Measurements from ENCODE around the gene HOGA1.
"Not testable (repeated sequence)": the region's sequence is repeated elsewhere in the genome, so short reads cannot be mapped to it uniquely, and the experiment has no call there.

DNA sequence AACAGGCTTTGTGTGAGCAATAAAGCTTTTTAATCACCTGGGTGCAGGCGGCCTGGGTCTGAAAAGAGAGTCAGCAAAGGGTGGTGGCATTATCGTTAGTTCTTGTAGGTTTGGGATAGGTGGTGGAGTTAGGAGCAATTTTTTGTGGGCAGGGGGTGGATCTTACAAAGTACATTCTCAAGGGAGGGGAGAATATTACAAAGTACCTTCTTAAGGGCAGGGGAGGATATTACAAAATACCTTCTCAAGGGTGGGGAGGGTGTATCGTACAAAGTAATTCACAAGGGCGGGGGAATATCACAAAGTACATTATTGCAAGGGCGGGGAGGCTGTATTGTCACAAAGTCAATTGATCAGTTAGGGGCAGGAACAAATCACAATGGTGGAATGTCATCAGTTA lies 21.9 kb upstream of the HOGA1 start:
- TF ChIP-seq POLR2AphosphoS5, POLR2A, POU2F2 (IDR thresholded peaks at IDR 0.05; ENCODE audit: low read depth, low read length): not testable (repeated sequence)

All from GM12891 (cell line).